HepG2 (cell line): Measurements from ENCODE around the gene SDR39U1. TPM values are rescaled to one million over a fixed set of nuclear protein-coding genes. Genes with fewer than 3 reads are reported as not detected.
A peak's percentile ranks its signal among the peaks of the same experiment; 100 is the strongest.

Experiments
- BRCA1 ChIP-seq: sonication (generic); formaldehyde crosslinking; IDR thresholded peaks from 2 replicates; pipeline ENCODE4 v1.4.0; 2020; ENCODE audit warnings: missing genetic modification reagents
- ERF ChIP-seq: IDR thresholded peaks from 2 replicates; pipeline ENCODE4 v1.6.1; 2018; ENCODE audit warnings: missing biosample characterization, missing genetic modification reagents
- HOXA5 ChIP-seq: sonication (generic); formaldehyde crosslinking; IDR thresholded peaks from 2 replicates; pipeline ENCODE4 v1.4.0; 2020; ENCODE audit warnings: missing genetic modification reagents
- KLF12 ChIP-seq: sonication (generic); formaldehyde crosslinking; IDR thresholded peaks from 2 replicates; pipeline ENCODE4 v1.4.0; 2020; ENCODE audit warnings: missing genetic modification reagents, borderline replicate concordance
- STAT5B ChIP-seq: sonication (generic); formaldehyde crosslinking; IDR thresholded peaks from 2 replicates; pipeline ENCODE4 v1.4.0; 2020; ENCODE audit warnings: missing genetic modification reagents
- ZBTB10 ChIP-seq: sonication (generic); formaldehyde crosslinking; IDR thresholded peaks from 2 replicates; pipeline ENCODE4 v1.4.0; 2020; ENCODE audit warnings: missing genetic modification reagents, borderline replicate concordance
- ZKSCAN1 ChIP-seq: fragments of 150-350 bp; IDR thresholded peaks from 2 replicates; pipeline ENCODE4 v1.6.1; 2014; ENCODE audit warnings: low read length
- ZNF282 ChIP-seq: fragments of 450-650 bp; IDR thresholded peaks from 2 replicates; pipeline ENCODE4 v1.6.1; 2018; ENCODE audit not compliant: partially characterized antibody
- ZNF549 ChIP-seq: sonication (generic); formaldehyde crosslinking; IDR thresholded peaks from 2 replicates; pipeline ENCODE4 v1.5.0; 2020; ENCODE audit warnings: missing genetic modification reagents
- polyA plus RNA-seq, 8 experiments: library from polyadenylated mRNA; depleted of rRNA in 3 of 8; stranded (reverse) in 7 of 8; unstranded in 1 of 8; fragments of >200 nt; fragmentation: Illumina TruSeq in 4 of 8; extraction: Trizol in 4 of 8; gene quantifications; 2 replicates each; pipeline versions ENCODE4 v1.2.1 to v1.2.3, GENCODE V29; 2011 to 2016; ENCODE audit warnings: low read depth in 4 of 8, missing spikeins in 1 of 8, mixed read lengths in 1 of 8; ENCODE audit not compliant: insufficient read depth in 1 of 8
- total RNA-seq, 5 experiments: library from RNA; depleted of rRNA; stranded (reverse); fragments of >200 nt; fragmentation: Illumina TruSeq; extraction: Trizol; gene quantifications; 2 replicates each; pipeline ENCODE4 v1.2.3, GENCODE V29; 2016; ENCODE audit warnings: low read depth in 1 of 5
- TF ChIP-seq, protein P1 (sequence below): sonication (generic); formaldehyde crosslinking; IDR thresholded peaks from 2 replicates; pipeline ENCODE4 v1.9.0; 2021; ENCODE audit warnings: missing genetic modification reagents, borderline replicate concordance
- TF ChIP-seq, protein P2 (sequence below): IDR thresholded peaks from 2 replicates; pipeline ENCODE4 v1.6.1; 2016; ENCODE audit warnings: missing biosample characterization, missing genetic modification reagents, low read depth
- TF ChIP-seq, protein P3 (sequence below): sonication (generic); formaldehyde crosslinking; IDR thresholded peaks from 2 replicates; pipeline ENCODE4 v1.4.0; 2020; ENCODE audit warnings: missing genetic modification reagents
- TF ChIP-seq, protein P4 (sequence below): sonication (generic); formaldehyde crosslinking; IDR thresholded peaks from 2 replicates; pipeline ENCODE4 v1.4.0; 2020; ENCODE audit warnings: missing genetic modification reagents

Gene SDR39U1
- total and polyA plus RNA-seq, 2 of the 13 experiments (the other 11 are each of a cell fraction or from before 2014, with no cell fraction given) = 34.4 to 129 TPM

GRCh38 chr14:24426150-24426911 lies 16.2 kb downstream of the SDR39U1 start (continued):
- 0 out of 2 replicates have a peak, but pooled peaks have one; percentile 39 for TF ChIP-seq ZBTB10 (CRISPR knock-in tag)
- 0 out of 2 replicates have a peak, but pooled peaks have one; percentile 44 for TF ChIP-seq BRCA1
- TF ChIP-seq, protein P1, sequence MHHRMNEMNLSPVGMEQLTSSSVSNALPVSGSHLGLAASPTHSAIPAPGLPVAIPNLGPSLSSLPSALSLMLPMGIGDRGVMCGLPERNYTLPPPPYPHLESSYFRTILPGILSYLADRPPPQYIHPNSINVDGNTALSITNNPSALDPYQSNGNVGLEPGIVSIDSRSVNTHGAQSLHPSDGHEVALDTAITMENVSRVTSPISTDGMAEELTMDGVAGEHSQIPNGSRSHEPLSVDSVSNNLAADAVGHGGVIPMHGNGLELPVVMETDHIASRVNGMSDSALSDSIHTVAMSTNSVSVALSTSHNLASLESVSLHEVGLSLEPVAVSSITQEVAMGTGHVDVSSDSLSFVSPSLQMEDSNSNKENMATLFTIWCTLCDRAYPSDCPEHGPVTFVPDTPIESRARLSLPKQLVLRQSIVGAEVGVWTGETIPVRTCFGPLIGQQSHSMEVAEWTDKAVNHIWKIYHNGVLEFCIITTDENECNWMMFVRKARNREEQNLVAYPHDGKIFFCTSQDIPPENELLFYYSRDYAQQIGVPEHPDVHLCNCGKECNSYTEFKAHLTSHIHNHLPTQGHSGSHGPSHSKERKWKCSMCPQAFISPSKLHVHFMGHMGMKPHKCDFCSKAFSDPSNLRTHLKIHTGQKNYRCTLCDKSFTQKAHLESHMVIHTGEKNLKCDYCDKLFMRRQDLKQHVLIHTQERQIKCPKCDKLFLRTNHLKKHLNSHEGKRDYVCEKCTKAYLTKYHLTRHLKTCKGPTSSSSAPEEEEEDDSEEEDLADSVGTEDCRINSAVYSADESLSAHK (CRISPR knock-in tag) = no peak
- TF ChIP-seq STAT5B = no peak
- TF ChIP-seq ERF (CRISPR knock-in tag) = no peak
- TF ChIP-seq ZKSCAN1 = peak; percentile 31; the same call in 1 of the 2 replicates
- TF ChIP-seq, protein P2, sequence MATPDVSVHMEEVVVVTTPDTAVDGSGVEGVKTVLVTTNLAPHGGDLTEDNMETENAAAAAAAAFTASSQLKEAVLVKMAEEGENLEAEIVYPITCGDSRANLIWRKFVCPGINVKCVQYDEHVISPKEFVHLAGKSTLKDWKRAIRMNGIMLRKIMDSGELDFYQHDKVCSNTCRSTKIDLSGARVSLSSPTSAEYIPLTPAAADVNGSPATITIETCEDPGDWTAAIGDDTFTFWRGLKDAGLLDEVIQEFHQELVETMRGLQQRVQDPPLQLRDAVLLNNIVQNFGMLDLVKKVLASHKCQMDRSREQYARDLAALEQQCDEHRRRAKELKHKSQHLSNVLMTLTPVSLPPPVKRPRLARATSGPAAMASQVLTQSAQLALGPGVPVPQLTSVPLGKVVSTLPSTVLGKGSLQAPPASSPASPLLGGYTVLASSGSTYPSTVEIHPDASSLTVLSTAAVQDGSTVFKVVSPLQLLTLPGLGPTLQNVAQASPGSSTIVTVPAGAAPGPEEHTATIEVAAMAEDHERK (CRISPR knock-in tag) = no peak
- TF ChIP-seq, protein P3, sequence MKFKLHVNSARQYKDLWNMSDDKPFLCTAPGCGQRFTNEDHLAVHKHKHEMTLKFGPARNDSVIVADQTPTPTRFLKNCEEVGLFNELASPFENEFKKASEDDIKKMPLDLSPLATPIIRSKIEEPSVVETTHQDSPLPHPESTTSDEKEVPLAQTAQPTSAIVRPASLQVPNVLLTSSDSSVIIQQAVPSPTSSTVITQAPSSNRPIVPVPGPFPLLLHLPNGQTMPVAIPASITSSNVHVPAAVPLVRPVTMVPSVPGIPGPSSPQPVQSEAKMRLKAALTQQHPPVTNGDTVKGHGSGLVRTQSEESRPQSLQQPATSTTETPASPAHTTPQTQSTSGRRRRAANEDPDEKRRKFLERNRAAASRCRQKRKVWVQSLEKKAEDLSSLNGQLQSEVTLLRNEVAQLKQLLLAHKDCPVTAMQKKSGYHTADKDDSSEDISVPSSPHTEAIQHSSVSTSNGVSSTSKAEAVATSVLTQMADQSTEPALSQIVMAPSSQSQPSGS = no peak
- peak; percentile 45 for TF ChIP-seq ZNF549
- no peak for TF ChIP-seq HOXA5 (CRISPR knock-in tag)
- TF ChIP-seq, protein P4, sequence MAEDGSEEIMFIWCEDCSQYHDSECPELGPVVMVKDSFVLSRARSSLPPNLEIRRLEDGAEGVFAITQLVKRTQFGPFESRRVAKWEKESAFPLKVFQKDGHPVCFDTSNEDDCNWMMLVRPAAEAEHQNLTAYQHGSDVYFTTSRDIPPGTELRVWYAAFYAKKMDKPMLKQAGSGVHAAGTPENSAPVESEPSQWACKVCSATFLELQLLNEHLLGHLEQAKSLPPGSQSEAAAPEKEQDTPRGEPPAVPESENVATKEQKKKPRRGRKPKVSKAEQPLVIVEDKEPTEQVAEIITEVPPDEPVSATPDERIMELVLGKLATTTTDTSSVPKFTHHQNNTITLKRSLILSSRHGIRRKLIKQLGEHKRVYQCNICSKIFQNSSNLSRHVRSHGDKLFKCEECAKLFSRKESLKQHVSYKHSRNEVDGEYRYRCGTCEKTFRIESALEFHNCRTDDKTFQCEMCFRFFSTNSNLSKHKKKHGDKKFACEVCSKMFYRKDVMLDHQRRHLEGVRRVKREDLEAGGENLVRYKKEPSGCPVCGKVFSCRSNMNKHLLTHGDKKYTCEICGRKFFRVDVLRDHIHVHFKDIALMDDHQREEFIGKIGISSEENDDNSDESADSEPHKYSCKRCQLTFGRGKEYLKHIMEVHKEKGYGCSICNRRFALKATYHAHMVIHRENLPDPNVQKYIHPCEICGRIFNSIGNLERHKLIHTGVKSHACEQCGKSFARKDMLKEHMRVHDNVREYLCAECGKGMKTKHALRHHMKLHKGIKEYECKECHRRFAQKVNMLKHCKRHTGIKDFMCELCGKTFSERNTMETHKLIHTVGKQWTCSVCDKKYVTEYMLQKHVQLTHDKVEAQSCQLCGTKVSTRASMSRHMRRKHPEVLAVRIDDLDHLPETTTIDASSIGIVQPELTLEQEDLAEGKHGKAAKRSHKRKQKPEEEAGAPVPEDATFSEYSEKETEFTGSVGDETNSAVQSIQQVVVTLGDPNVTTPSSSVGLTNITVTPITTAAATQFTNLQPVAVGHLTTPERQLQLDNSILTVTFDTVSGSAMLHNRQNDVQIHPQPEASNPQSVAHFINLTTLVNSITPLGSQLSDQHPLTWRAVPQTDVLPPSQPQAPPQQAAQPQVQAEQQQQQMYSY (CRISPR knock-in tag) = 0 out of 2 replicates have a peak, but pooled peaks have one; percentile 17
- 0 out of 2 replicates have a peak, but pooled peaks have one; percentile 72 for TF ChIP-seq KLF12 (CRISPR knock-in tag)
- peak; percentile 54 for TF ChIP-seq ZNF282
